Activated CD4-positive, CD25-positive, alpha-beta regulatory T cell treated with anti-CD3 and anti-CD28 coated beads, Interleukin-2, amount 50 U/mL, for 72 hours (primary cell): ENCODE data around the gene SEC24B.
"Not testable (repeated sequence)": the region's sequence is repeated elsewhere in the genome, so short reads cannot be mapped to it uniquely, and the experiment has no call there.

Experiments used
- DNase-seq: peaks from one replicate; pipeline ENCODE4 v3.0.0; 2021

The SEC24B gene

GRCh38 chr4:109511414-109511813 is 77.8 kb downstream of the SEC24B start:
- no peak for DNase-seq

- not testable (repeated sequence) for DNase-seq
Observed at GRCh38 chr4:109513368-109513767, 79.8 kb downstream of the SEC24B start.

GRCh38 chr4:109532182-109532581 is 98.6 kb downstream of the SEC24B start:
- no peak for DNase-seq

- DNase-seq: no peak
Observed at GRCh38 chr4:109545401-109545800, 111.8 kb downstream of the SEC24B start.

GRCh38 chr4:109547394-109547793 is 113.8 kb downstream of the SEC24B start:
- no peak for DNase-seq

- no peak for DNase-seq
Observed at GRCh38 chr4:109548655-109549054, 115.0 kb downstream of the SEC24B start.

GRCh38 chr4:109552237-109552636 is 118.6 kb downstream of the SEC24B start:
- DNase-seq: no peak

GRCh38 chr4:109553130-109553529 is 119.5 kb downstream of the SEC24B start:
- no peak for DNase-seq

GRCh38 chr4:109554971-109555370 is 121.4 kb downstream of the SEC24B start:
- DNase-seq: no peak

- DNase-seq: no peak
Observed at GRCh38 chr4:109557433-109557832, 123.8 kb downstream of the SEC24B start.

GRCh38 chr4:109558095-109558494 is 124.5 kb downstream of the SEC24B start:
- DNase-seq: peak; percentile 36

- peak; percentile 54 for DNase-seq
Observed at GRCh38 chr4:109559625-109559982, 126.0 kb downstream of the SEC24B start.

- peak; percentile 86 for DNase-seq
Observed at GRCh38 chr4:109559983-109560686, 126.5 kb downstream of the SEC24B start, which contains the start of gene MCUB. Gene MCUB, plus strand, starts transcription at chr4:109560246. Its CDS starts 92 bp downstream, at chr4:109560338.

GRCh38 chr4:109560687-109561461 is 127.3 kb downstream of the SEC24B start:
- peak; percentile 59 for DNase-seq

GRCh38 chr4:109562457-109563239 is 129.0 kb downstream of the SEC24B start:
- DNase-seq: no peak

GRCh38 chr4:109571494-109571893 is 137.9 kb downstream of the SEC24B start:
- no peak for DNase-seq

- DNase-seq: no peak
Observed at GRCh38 chr4:109572154-109572553, 138.5 kb downstream of the SEC24B start.

GRCh38 chr4:109574443-109574850 is 140.8 kb downstream of the SEC24B start:
- DNase-seq: no peak

GRCh38 chr4:109574931-109575804 is 141.6 kb downstream of the SEC24B start:
- no peak for DNase-seq

- DNase-seq: no peak
Observed at GRCh38 chr4:109576462-109576861, 142.8 kb downstream of the SEC24B start.

GRCh38 chr4:109578846-109579245 is 145.2 kb downstream of the SEC24B start:
- no peak for DNase-seq

- not testable (repeated sequence) for DNase-seq
Observed at GRCh38 chr4:109579997-109580396, 146.4 kb downstream of the SEC24B start.
